Measurements from ENCODE around the gene GGTLC2.
"Not testable (repeated sequence)": the region's sequence is repeated elsewhere in the genome, so short reads cannot be mapped to it uniquely, and the experiment has no call there.

GGTLC2 gene

DNA sequence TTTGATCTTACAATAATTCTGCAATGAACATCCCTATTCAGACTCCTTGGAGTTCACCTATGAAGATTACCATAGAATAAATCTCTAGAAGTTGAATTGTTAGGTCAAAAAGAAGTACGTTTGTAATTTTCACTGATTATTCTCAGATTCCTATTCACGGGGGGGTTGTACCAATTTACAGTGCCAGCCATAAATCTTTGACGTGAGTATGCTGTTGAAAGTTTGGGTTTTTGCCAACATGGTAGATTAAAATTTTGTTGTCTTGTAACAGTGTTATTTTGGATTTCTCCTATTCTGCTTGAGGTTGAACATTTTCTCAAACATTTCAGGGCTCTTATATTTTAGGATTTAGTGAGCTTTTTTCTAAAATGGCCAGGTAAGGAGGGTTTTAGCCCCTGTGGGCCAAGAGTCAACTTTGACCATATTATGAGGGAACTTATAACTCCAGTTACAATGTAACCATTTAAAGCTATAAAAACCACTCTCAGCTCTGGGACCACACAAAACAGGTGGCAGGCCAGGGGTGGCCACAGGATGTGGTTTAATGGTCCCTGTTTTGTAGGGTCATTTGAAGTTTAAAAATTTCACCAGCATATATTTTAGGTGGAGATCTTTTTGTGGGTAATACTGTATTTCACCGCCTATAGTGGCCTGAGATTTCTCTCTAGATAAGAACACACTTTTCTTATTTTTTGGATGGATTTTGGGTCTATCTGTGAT is 25.8 kb downstream of the GGTLC2 start:
- no peak for DNase-seq

DNA sequence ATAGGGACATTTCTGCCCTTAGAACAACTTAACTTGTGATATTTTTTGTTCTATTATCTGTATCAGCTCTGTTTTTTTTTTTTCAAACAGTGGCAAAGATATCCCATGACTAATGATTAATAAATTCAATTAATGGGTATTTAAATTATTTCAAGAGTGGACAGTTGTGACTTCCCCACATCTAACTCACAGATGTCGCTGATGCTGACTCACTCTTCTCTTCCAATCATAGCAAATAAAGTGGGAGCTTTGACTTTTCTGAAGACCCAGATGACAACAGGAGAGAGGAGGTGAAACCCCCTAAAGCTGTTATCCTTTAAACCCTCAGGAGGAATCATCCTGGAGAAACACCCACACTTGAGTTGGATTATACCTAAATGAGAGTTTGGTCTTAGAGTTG is 27.1 kb downstream of the GGTLC2 start:
- DNase-seq, result no peak

- no peak for DNase-seq
Measured at GRCh38 chr22:22673099-22673498, 28.7 kb downstream of the GGTLC2 start.

- no peak for DNase-seq
Measured at GRCh38 chr22:22673628-22674027, 29.2 kb downstream of the GGTLC2 start.

- no peak for DNase-seq
Measured at GRCh38 chr22:22674467-22674866, 30.1 kb downstream of the GGTLC2 start.

- DNase-seq, result no peak
Measured at GRCh38 chr22:22678970-22679369, 34.6 kb downstream of the GGTLC2 start.

DNA sequence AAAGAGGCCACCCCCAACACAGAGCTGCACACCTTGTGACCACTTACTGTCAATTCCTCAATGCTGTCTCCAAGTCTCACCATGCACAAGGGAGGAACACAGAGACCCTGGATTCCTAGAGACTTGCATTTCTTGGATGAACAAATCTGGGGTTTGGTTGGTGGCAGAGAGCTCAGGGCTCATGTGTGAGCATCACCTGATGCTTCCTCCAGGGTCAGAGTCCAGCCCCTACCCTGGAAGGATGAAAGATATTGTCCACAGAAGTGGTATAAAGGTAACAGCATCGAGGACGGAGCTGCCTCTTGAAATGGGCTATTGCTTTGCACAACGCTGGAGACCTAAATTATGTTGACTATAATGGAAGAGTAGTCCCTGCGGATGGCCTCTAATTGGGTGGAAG is 36.0 kb downstream of the GGTLC2 start:
- no peak for DNase-seq

DNA sequence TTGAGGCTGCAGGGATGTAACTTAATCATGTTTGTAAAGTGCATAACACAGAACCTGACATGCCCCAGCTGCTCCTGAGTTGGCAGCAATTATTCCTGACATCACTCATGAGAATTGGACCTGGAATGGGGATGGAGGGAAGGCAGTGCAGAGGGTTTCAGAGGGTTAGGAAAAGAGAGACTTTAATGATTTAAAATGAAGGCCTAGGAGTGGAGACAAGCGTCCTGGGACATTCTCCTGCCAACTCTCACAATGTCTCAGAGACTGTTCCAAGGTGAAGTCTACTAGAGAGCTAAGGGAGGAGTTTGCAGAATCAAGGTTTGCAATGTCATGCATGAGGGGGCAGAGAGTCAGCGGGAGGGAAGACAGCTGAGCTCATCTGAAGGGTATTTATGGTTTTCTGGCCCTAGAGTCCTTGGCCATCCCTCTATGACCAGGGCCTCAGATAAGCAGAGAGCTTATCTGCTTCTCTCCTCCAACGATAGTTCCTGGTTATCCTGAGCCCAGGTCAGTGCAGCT is 36.9 kb downstream of the GGTLC2 start:
- DNase-seq, result no peak

- DNase-seq, result no peak
Measured at GRCh38 chr22:22682196-22682595, 37.8 kb downstream of the GGTLC2 start.

GRCh38 chr22:22682807-22683667 is 38.6 kb downstream of the GGTLC2 start:
- no peak for DNase-seq

- no peak for DNase-seq
Measured at GRCh38 chr22:22683668-22684361, 39.4 kb downstream of the GGTLC2 start.

- DNase-seq, result no peak
Measured at GRCh38 chr22:22684580-22685561, 40.5 kb downstream of the GGTLC2 start.

DNA sequence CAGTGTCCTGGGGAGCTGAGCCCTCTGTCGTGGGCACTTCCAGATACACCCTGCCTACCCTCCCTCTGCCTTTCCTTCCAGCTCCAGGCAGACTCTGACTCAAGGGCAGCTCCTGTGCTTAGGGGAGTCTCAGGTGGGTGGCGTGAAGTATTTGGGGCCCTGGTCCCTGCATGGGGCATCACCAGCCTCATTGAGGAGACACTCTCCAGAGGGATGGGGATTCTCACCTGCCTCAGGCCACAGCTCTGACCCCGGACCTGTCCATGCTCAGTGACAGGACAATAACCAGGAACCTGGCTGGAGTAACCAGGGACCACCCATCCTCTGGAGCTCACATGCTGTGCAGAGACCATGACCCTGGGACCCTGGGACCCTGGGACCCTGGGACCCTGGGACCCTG is 41.2 kb downstream of the GGTLC2 start:
- no peak for DNase-seq

DNA sequence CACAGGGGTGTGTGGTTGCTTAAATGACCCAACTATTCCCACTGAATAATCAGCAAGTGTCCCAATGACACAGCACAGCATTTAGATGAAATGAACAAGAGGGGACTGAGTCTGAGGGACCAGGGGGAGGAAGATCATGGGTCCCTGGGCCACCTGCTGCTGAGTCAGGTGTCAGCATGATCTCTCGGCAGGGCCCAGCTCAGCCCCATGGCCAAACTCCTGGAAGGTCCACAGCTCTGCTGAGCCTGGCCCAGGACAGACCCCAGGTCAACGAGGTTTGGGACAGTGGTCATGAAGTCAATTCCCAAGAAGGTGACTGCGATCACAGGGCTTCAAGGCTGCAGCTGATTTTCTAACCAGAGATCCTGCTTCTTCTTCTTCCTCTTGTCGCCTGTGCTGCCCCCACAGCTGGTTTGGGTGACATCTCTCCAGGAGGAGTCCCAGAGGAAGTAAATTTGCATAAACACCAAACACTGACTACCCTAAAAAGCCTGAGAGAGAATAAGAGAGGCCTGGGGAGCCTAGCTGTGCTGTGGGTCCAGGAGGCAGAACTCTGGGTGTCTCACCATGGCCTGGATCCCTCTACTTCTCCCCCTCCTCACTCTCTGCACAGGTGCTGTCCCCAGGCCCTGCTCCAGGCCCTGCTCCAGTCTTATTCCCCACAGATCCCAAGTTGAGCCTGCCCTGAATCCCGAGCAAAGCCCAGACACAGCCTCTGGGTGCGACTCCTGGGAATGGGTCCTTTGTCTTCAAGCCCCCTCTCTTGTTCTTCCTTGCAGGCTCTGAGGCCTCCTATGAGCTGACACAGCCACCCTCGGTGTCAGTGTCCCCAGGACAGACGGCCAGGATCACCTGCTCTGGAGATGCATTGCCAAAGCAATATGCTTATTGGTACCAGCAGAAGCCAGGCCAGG is 42.0 kb downstream of the GGTLC2 start:
- not testable (repeated sequence) for DNase-seq

DNA sequence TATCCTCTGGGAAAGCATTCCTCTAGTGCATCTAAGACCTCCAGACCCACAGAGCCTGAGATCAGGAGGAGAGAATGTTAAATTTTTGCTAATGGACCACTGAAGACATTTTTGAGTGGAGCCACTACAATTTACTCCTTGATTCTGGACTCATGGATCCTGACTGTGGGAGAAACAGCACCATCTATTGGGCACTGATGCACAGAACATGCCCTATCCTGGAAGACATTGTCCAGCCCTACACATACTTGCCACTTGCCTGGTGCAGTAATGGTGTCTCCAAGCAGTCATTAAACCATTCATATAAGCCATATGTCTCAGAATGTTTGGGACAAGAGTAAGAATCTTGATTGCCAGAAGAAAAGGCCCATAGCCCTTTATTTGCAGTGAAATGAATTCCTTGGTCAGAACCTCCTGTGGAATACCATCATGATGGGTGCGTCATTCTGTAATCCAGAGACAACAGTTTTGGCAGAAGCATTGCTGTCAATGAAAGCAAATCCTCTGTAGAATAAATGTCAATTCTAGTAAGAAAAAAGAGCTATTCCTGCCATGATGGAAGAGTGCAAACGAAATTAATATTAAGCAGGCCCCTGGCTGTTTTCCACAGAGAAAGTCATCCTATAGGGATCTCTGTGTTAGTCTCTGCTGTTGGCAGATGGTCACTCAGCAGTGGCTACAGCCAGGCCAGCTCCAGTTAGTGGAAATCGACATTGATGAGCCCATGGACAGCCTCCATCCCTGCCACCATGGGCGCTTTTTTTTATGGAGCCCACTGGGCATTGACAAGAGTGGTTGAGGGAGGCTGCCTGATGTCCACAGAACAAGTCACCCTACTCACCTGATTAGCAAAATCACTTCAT is 43.5 kb downstream of the GGTLC2 start:
- no peak for DNase-seq

DNA sequence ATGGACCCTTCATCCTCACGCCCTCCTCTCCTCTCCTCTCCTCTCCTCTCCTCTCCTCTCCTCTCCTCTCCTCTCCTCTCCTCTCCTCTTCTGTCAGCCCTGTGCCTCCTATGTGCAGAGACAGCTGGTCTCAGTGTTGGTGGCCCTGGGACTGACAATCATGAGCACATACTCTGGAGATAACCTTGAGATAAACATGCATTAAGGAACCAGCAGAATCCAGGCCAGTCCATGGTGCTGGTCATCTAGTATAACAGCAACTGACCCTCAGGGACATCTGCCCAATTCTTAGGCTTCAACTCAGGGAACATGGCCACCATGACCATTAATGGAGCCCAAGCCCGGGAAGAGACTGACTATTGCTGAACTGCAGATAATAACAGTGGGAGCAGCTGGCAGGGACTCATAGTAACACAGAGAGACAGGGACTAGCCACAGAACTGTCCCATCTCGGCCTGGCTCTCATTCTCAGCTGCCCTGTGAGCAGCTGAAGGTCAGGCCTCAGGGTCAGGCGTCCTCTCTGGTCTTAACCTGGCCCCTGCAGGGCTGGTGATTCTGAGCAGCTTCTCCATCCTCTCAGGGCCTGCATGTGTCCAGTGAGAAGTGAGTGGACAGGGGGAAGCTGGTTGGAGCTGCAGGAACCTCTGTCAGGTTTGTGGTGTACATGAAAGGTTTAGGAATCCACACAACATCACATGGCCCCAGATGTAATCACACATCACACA is 45.4 kb downstream of the GGTLC2 start:
- DNase-seq, result no peak

DNA sequence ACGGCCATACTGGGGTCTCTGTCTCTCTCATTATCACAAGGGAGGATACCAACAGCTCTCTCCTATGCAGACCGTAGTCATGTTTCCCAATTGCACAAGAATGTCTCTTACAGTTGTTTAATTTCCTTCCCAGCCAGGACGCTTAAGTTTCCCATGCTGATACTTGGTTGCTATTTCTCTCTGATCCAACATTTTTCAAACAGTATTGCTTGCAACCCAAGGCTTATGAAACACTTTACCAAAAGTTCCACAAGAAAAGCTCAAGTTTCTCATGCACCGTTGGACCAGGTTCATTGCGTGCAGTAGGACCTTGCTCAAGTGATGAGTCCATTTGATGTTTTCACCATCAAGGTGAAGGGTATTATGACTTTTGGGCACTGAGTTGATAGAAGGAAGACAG is 46.6 kb downstream of the GGTLC2 start:
- no peak for DNase-seq

GRCh38 chr22:22691716-22692701 is 47.6 kb downstream of the GGTLC2 start:
- DNase-seq, result no peak
